Esophagus muscularis mucosa (tissue), 3 donors: ENCODE results near the gene NTM.

Source experiments
- CTCF ChIP-seq, 3 experiments: fragments of 200-600 bp in 2 of 3; fragments of 450-650 bp in 1 of 3; sonication (generic) in 2 of 3; IDR thresholded peaks; one replicate each; pipeline ENCODE4 v1.5.1; 2017 to 2019; ENCODE audit warnings: antibody characterized with exemption in 3 of 3, mild to moderate bottlenecking in 2 of 3, moderate library complexity in 1 of 3
- EP300 ChIP-seq: sonication (generic); formaldehyde crosslinking; IDR thresholded peaks from one replicate; pipeline ENCODE4 v1.6.1; 2017; ENCODE audit warnings: antibody characterized with exemption

GRCh38 chr11:132158696-132159095 is 788.3 kb downstream of the NTM start:
- TF ChIP-seq CTCF (IDR thresholded peaks at IDR 0.05) = no peak
- TF ChIP-seq EP300 = no peak
